Panc1 (cell line): ENCODE data around the gene RGPD8.

ENCODE experiments used
- CTCF ChIP-seq: fragments of 450-650 bp; IDR thresholded peaks from 2 replicates; pipeline ENCODE4 v1.5.1; 2017; ENCODE audit warnings: mild to moderate bottlenecking
- POLR2AphosphoS5 ChIP-seq: IDR thresholded peaks from 2 replicates; pipeline ENCODE4 v1.6.1; 2012; ENCODE audit warnings: mild to moderate bottlenecking, low read depth, low read length, moderate library complexity
- SIN3A ChIP-seq: IDR thresholded peaks from 2 replicates; pipeline ENCODE4 v1.6.1; 2012; ENCODE audit warnings: low read depth, mild to moderate bottlenecking, low read length, moderate library complexity, borderline replicate concordance; ENCODE audit not compliant: insufficient read depth

GRCh38 chr2:112342067-112342550, 91.3 kb downstream of the RGPD8 start:
- TF ChIP-seq CTCF = no peak
- no peak for TF ChIP-seq POLR2AphosphoS5
- TF ChIP-seq SIN3A = no peak
